ENCODE data around the gene RNF207. TPM values are rescaled to one million over a fixed set of nuclear protein-coding genes. Genes with fewer than 3 reads are reported as not detected.

RNF207 gene
- total and polyA plus RNA-seq, 2 of the 13 experiments (the other 11 are each of a cell fraction or from before 2014, with no cell fraction given) = 9.8 to 15.9 TPM

- Histone ChIP-seq H3K4me1 (ENCODE audit: insufficient read depth, low read length) (peaks cover 22% of the 10 kb centered on the region), H3K27ac (ENCODE audit: extremely low read length, insufficient read depth, low read length) (no peak overlapping the region), H3K79me2 (ENCODE audit: insufficient read depth, low read length) (no peaks in the 10 kb centered on the region), H3K9me3 (ENCODE audit: low read length) (no peaks in the 10 kb centered on the region), H3K4me3 (replicated peaks in 1 of 3; ENCODE audit: insufficient read depth in 1 of 3, low read depth in 2 of 3, low read length in 3 of 3) (no peak overlapping the region), H2AFZ (ENCODE audit: low read length) (no peak overlapping the region), H3K36me3 (replicated peaks in 1 of 2; ENCODE audit: control insufficient read depth in 1 of 2, insufficient read depth in 2 of 2, low read length in 2 of 2) (no peaks in the 10 kb centered on the region), H3K27me3 (ENCODE audit: control insufficient read depth in 1 of 2, insufficient read depth in 2 of 2, low read length in 2 of 2) (peaks cover 17 to 69% of the 10 kb centered on the region in 2 experiments), H3K9ac (ENCODE audit: insufficient read depth, low read depth, low read length) (no peak overlapping the region), H4K20me1 (ENCODE audit: insufficient read depth, low read length) (0 out of 2 replicates have a peak, but pooled peaks cover 2% of the 10 kb centered on the region), H3K4me2 (ENCODE audit: low read depth, low read length) (no peak overlapping the region)
- 49% methylated on average over 12 of the region's 14 CpGs for WGBS (ENCODE audit: low lambda C conversion rate)
- DNase-seq (ENCODE audit: low spot score) (no peak), FAIRE-seq (no peak), ATAC-seq (no peak)
- in situ Hi-C loops (cut with HindIII; ENCODE audit: extremely low pct_ligation_motif_present, low pct_unique_long_range_greater_than_20kb) = loop anchor here (5.0 to 10.0 kb wide), 3 partner anchors 34 to 167 kb away; partner anchors contain the start of gene HES2
- POLR2A ChIA-PET = no interaction called here
- BruUV-seq (replicated peaks) = no TSS peak
- intact Hi-C loops (cut with micrococcal nuclease; ENCODE audit: unreplicated experiment) = loop anchor here (5.0 to 10.0 kb wide), 2 partner anchors 143 to 144 kb away; partner anchors contain the start of gene ACOT7
- CTCF ChIA-PET (ENCODE audit: low intra/inter-chr PET ratio, low total read pairs) = interaction anchor here (1.0 to 3.4 kb wide), 2 partner anchors 95 kb away, joined by 3 to 39 read pairs; no protein-coding TSS in a partner anchor
- TF ChIP-seq HMG20B (CRISPR knock-in tag; conservative IDR thresholded peaks at IDR 0.05) = no peak
- TF ChIP-seq TBP (CRISPR knock-in tag; IDR thresholded peaks at IDR 0.05) = no peak
- TF ChIP-seq ZNF280D (CRISPR knock-in tag; IDR thresholded peaks at IDR 0.05) = no peak
- no peak for TF ChIP-seq MXD3 (CRISPR knock-in tag; IDR thresholded peaks at IDR 0.05)
- TF ChIP-seq ZNF564 (CRISPR knock-in tag; IDR thresholded peaks at IDR 0.05) = no peak
These were observed 42.4 kb downstream of the RNF207 start for GRCh38 chr1:6248161-6248776.
